ENCODE results near the gene GALNT4. TPM values are rescaled to one million over a fixed set of nuclear protein-coding genes. Genes with fewer than 3 reads are reported as not detected.

The GALNT4 gene
- total and polyA plus RNA-seq, 2 of the 13 experiments (the other 11 are each of a cell fraction or from before 2014, with no cell fraction given), result 4.9 to 6.8 TPM

DNA sequence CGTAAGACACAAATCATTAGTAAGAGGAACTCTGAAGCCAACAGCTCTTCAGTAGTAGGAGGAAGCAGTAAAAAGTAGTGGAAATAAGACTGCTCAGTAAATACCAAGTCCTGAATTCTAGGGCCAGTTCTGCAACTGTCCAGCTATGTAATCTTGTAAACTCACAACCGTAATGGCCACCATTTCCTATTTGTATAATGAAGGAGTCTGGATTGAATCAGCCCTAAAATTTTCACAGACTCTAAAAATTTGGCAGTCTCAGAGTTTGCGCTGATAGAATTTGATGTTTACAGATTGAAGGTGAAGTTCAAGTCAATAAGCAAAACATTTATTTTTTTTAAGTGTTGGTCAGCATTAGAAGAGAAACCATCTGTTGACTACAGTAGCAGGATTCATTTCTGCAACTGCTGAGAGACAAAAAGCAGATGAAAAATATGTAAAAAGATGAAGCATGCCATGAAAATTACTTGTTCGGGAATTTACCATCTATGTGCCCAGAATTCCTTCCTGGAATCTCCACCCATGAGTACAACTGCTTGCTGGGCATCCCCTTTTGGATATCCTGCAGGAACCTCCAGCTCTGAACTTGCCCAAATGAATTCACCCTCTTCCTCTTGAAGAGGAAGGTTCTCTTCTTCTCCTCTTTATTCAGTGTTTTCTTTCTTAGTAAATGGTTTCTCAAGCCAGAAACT, 47.5 kb downstream of the GALNT4 start:
- ATAC-seq, result no peak
- H3K4me1 ChIP-seq (ENCODE audit: insufficient read depth, low read length), result no peaks in the 10 kb centered on the region
- no peaks in the 10 kb centered on the region for H3K9me3 ChIP-seq (ENCODE audit: low read length)
- CTCF ChIA-PET (ENCODE audit: low intra/inter-chr PET ratio, low total read pairs), result no interaction called here
- H3K4me3 ChIP-seq (replicated peaks in 1 of 3; ENCODE audit: insufficient read depth in 1 of 3, low read depth in 2 of 3, low read length in 3 of 3), result no peak overlapping the region
- POLR2A ChIA-PET, result no interaction called here
- H3K27ac ChIP-seq (ENCODE audit: extremely low read length, insufficient read depth, low read length), result no peak overlapping the region
- in situ Hi-C loops (cut with HindIII; ENCODE audit: extremely low pct_ligation_motif_present, low pct_unique_long_range_greater_than_20kb) (no loop called here), intact Hi-C loops (cut with micrococcal nuclease; ENCODE audit: unreplicated experiment) (no loop called here)
- DNase-seq (ENCODE audit: low spot score), result no peak
- no TSS peak for BruUV-seq (replicated peaks)
- H3K27me3 ChIP-seq (ENCODE audit: control insufficient read depth in 1 of 2, insufficient read depth in 2 of 2, low read length in 2 of 2), result no peaks in the 10 kb centered on the region
- FAIRE-seq, result no peak
- H3K4me2 ChIP-seq (ENCODE audit: low read depth, low read length), result no peak overlapping the region
- H3K9ac ChIP-seq (ENCODE audit: insufficient read depth, low read depth, low read length), result no peak overlapping the region
- no peaks in the 10 kb centered on the region for H3K79me2 ChIP-seq (ENCODE audit: insufficient read depth, low read length)
- no peak overlapping the region for H2AFZ ChIP-seq (ENCODE audit: low read length)
- no peaks in the 10 kb centered on the region for H3K36me3 ChIP-seq (replicated peaks in 1 of 2; ENCODE audit: control insufficient read depth in 1 of 2, insufficient read depth in 2 of 2, low read length in 2 of 2)
- H4K20me1 ChIP-seq (ENCODE audit: insufficient read depth, low read length), result no peaks in the 10 kb centered on the region
- WGBS (ENCODE audit: low lambda C conversion rate), result 97% methylated on average over 4 of the region's 4 CpGs
- TF ChIP-seq KDM5B (CRISPR knock-in tag; IDR thresholded peaks at IDR 0.05; ENCODE audit: borderline replicate concordance) (no peak), ZNF619 (CRISPR knock-in tag; IDR thresholded peaks at IDR 0.05) (no peak), ZNF121 (CRISPR knock-in tag; IDR thresholded peaks at IDR 0.05) (no peak)

DNA sequence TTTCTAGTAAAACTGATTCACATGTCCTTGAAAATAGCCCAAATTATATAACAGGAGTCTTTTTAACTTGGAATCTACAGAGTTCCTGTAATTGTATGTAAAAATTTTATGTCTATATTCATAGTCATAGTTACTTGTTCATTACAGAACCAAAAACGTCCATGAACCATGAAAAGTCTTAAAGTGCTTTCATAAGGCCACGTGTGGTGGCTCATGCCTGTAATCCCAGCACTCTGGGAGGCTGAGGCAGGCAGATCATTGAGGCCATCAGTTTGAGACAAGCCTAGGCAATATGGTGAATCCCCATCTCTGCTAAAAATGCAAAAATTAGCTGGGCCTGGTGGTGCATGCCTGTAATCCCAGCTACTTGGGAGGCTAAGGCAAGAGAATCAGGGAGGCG, 48.4 kb downstream of the GALNT4 start:
- no peaks in the 10 kb centered on the region for H4K20me1 ChIP-seq (ENCODE audit: insufficient read depth, low read length)
- intact Hi-C loops (cut with micrococcal nuclease; ENCODE audit: unreplicated experiment), result no loop called here
- no peak overlapping the region for H3K4me2 ChIP-seq (ENCODE audit: low read depth, low read length)
- no peak overlapping the region for H2AFZ ChIP-seq (ENCODE audit: low read length)
- ChIA-PET CTCF (ENCODE audit: low intra/inter-chr PET ratio, low total read pairs) (interaction anchor here (1.2 kb wide), 1 partner anchor 53 kb away, joined by 7 read pairs; no protein-coding TSS in a partner anchor), POLR2A (no interaction called here)
- no peaks in the 10 kb centered on the region for H3K27me3 ChIP-seq (ENCODE audit: control insufficient read depth in 1 of 2, insufficient read depth in 2 of 2, low read length in 2 of 2)
- WGBS (ENCODE audit: low lambda C conversion rate), result 84% methylated on average over 3 of the region's 3 CpGs
- no peak overlapping the region for H3K9ac ChIP-seq (ENCODE audit: insufficient read depth, low read depth, low read length)
- H3K79me2 ChIP-seq (ENCODE audit: insufficient read depth, low read length), result no peaks in the 10 kb centered on the region
- no peak for DNase-seq (ENCODE audit: low spot score)
- no peak for TF ChIP-seq ETV5 (CRISPR knock-in tag; IDR thresholded peaks at IDR 0.05; ENCODE audit: borderline replicate concordance)
- no peak for TF ChIP-seq TSC22D2 (CRISPR knock-in tag; IDR thresholded peaks at IDR 0.05; ENCODE audit: borderline replicate concordance)
- TF ChIP-seq ZSCAN31 (CRISPR knock-in tag; IDR thresholded peaks at IDR 0.05; ENCODE audit: low read depth), result no peak
- no peak for TF ChIP-seq FOXK2 (IDR thresholded peaks at IDR 0.05)
- TF ChIP-seq HNRNPUL1 (IDR thresholded peaks at IDR 0.05; ENCODE audit: low read depth, low read length), result no peak
- no peak for TF ChIP-seq ZNF775 (CRISPR knock-in tag; IDR thresholded peaks at IDR 0.05; ENCODE audit: borderline replicate concordance)
- TF ChIP-seq HDAC2 (CRISPR knock-in tag; IDR thresholded peaks at IDR 0.05), result no peak
- TF ChIP-seq ISX (CRISPR knock-in tag; conservative IDR thresholded peaks at IDR 0.05), result no peak
- TF ChIP-seq CHD4 (IDR thresholded peaks at IDR 0.05; ENCODE audit: borderline replicate concordance, low read length), result no peak
- no peak for TF ChIP-seq NFIB (CRISPR knock-in tag; IDR thresholded peaks at IDR 0.05; ENCODE audit: borderline replicate concordance)
- no peak for TF ChIP-seq ZNF382 (CRISPR knock-in tag; IDR thresholded peaks at IDR 0.05; ENCODE audit: borderline replicate concordance)
- TF ChIP-seq ZNF720 (CRISPR knock-in tag; IDR thresholded peaks at IDR 0.05), result no peak
- H3K4me3 ChIP-seq (replicated peaks in 1 of 3; ENCODE audit: insufficient read depth in 1 of 3, low read depth in 2 of 3, low read length in 3 of 3), result no peak overlapping the region
- H3K27ac ChIP-seq (ENCODE audit: extremely low read length, insufficient read depth, low read length), result no peak overlapping the region
- H3K9me3 ChIP-seq (ENCODE audit: low read length), result no peaks in the 10 kb centered on the region
- H3K36me3 ChIP-seq (replicated peaks in 1 of 2; ENCODE audit: control insufficient read depth in 1 of 2, insufficient read depth in 2 of 2, low read length in 2 of 2), result no peaks in the 10 kb centered on the region
- in situ Hi-C loops (cut with HindIII; ENCODE audit: extremely low pct_ligation_motif_present, low pct_unique_long_range_greater_than_20kb), result no loop called here
- no peak for ATAC-seq
- no peaks in the 10 kb centered on the region for H3K4me1 ChIP-seq (ENCODE audit: insufficient read depth, low read length)
- FAIRE-seq, result no peak
- BruUV-seq (replicated peaks), result no TSS peak
